GM18507 (cell line): ENCODE results near the gene LILRA2.
"Not testable (repeated sequence)": the region's sequence is repeated elsewhere in the genome, so short reads cannot be mapped to it uniquely, and the experiment has no call there.

Experiments
- DNase-seq: peaks from one replicate; pipeline ENCODE4 v3.0.0; 2011; ENCODE audit warnings: low read depth; ENCODE audit not compliant: insufficient read length; ENCODE audit errors: extremely low spot score
- FAIRE-seq: peaks from 2 replicates; lab custom pipeline; 2011; peaks lifted over from hg19 to GRCh38; lab: Jason Lieb, UNC

LILRA2 gene

GRCh38 chr19:54606891-54607784 lies 33.5 kb downstream of the LILRA2 start:
- DNase-seq = no peak
- FAIRE-seq = peak; percentile 94

DNA sequence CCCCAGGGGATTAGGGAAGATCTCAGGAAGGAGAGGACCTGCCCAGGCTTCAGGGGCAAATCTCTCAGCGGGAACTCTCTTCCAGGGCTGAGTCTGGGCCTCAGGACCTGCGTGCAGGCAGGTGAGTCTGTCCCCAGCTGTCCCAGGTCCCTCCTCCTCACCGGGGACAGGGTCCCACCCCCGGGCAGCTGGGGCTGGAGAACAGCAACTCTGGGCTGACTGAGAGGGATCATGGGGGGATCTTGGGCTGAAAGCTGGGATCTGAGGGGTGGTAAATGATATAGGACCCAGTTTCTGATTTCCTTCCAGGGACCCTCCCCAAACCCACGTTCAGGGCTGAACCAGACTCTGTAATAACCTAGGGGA lies 34.2 kb downstream of the LILRA2 start:
- DNase-seq = no peak
- FAIRE-seq = no peak

GRCh38 chr19:54608205-54608604 lies 34.6 kb downstream of the LILRA2 start:
- FAIRE-seq (no peak), DNase-seq (no peak)

GRCh38 chr19:54608792-54609191 lies 35.2 kb downstream of the LILRA2 start:
- no peak for FAIRE-seq
- DNase-seq = no peak

DNA sequence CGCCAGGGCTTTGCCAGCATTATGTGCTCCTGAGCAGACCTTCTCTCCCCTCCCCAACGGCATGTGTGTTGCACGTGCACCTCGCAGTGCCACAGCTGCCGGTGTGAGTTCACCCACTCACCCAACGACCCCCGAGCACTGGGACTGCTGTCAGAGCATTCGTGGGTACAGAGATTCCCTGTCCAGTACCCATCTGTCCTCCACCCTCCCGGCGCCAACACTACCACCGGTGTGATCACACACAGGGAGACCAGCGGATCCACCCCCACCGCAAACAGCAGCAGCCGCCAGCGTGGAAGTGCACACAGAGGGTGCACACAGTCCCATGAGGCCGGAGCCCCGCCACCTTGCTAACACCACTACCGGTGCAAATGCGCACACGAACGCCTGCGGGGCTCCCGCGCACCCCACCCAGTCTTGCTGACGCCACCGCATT lies 35.8 kb downstream of the LILRA2 start:
- no peak for DNase-seq

DNA sequence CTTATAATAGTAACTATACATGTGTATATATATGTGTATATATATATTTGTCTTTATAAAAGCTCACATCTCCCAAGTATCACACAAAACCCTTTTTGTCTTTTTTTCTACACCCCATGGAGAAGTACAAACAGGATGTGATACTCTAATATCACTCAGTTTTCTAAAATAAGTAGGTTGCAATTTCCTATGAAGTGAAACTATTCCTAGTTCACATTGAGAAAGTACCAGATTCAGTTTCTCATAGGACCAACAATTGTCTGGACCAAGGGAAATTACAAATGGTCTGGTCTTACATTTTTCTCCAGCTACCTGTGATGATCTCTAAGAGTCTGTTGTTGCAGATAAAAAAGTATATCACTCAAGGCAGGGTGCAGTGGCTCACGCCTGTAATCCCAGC lies 38.8 kb downstream of the LILRA2 start:
- FAIRE-seq = peak; percentile 80
- DNase-seq = no peak

More for the DNA sequence above, 35.8 kb downstream of the LILRA2 start:
- FAIRE-seq = no peak

- FAIRE-seq = no peak
- no peak for DNase-seq
These were observed 41.1 kb downstream of the LILRA2 start for GRCh38 chr19:54614726-54615125.

DNA sequence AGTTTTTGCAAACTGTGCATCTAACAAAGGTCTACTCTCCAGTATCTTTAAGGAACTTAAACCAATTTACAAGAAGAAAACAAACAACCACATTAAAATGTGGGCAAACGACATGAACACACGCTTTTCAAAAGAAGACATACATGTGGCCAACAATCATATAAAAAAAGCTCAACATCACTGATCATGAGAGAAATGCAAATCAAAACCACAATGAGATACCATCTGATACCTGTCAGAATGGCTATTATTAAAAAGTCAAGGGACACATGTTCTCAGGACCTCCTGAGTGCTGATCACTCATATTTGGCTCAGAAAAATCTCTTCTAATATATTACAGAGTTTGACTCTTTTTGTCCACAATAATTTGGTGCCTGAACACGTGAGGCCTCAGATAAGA lies 42.5 kb downstream of the LILRA2 start:
- FAIRE-seq = no peak
- no peak for DNase-seq

- FAIRE-seq (peak; percentile 100), DNase-seq (no peak)
These were observed 43.4 kb downstream of the LILRA2 start for GRCh38 chr19:54616821-54617560.

DNA sequence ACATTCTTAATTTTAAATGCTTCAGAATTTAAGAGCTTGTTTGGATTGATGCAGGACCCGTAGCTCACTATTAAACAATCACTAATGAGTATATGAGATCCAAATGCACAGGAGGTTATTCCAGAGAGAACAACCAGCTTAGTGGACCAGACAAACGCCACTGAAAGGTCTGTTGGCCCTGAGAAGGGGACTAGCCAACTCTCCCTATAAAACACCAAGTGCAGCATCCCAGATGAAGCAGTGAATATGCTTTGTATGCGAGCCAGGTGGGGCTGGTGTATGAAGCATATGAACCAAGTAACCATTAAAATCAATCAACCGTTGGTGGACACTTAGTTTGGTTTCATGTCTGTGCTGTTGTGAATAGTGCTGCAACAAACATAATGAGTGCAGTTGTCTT lies 46.9 kb downstream of the LILRA2 start:
- FAIRE-seq (peak; percentile 74), DNase-seq (no peak)

DNA sequence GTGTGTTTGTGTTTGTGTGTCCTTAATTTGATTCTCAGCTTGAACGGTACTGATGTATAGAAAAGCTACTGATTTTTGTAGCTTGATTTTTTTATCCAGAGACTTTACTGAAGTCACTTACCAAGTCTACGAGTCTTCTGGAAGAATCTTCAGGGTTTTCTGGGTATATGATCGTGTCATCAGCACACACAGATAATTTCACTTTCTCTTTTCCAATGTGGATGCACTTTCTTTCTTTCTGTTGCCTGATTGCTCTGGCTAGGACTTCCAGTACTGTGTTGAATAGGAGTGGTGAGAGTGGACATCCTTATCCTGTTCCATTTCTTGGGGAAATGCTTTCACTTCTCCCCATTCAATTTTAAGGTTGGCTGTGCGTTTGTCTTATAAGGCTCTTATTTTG lies 48.8 kb downstream of the LILRA2 start:
- DNase-seq (no peak), FAIRE-seq (peak; percentile 78)

- FAIRE-seq = peak; percentile 89
These were observed 50.6 kb downstream of the LILRA2 start for GRCh38 chr19:54624234-54624633.

GRCh38 chr19:54624934-54625730 lies 51.5 kb downstream of the LILRA2 start:
- FAIRE-seq = peak; percentile 90
- DNase-seq = not testable (repeated sequence)

More at GRCh38 chr19:54624234-54624633, 50.6 kb downstream of the LILRA2 start:
- not testable (repeated sequence) for DNase-seq

- no peak for DNase-seq
- no peak for FAIRE-seq
These were observed 53.2 kb downstream of the LILRA2 start for GRCh38 chr19:54626757-54627156.

DNA sequence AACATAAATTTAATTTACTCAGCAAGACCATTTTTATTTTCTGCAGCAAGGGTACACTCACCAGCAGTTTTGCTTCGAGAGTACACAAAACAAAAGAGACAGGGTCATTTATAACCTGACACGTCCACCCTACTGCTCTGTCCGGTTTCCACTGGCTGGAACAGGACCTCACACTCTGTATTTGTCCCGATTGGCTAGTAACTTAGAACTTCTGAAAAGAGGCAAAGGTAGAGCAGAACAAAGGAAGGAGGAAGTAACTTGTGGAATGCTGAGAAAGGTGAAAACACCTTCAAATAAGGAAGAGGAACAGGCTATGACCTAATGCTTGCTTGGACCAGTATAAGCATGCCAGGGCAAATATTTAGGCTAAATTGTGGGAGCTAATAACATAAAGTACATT lies 54.3 kb downstream of the LILRA2 start:
- DNase-seq, FAIRE-seq: not testable (repeated sequence)

DNA sequence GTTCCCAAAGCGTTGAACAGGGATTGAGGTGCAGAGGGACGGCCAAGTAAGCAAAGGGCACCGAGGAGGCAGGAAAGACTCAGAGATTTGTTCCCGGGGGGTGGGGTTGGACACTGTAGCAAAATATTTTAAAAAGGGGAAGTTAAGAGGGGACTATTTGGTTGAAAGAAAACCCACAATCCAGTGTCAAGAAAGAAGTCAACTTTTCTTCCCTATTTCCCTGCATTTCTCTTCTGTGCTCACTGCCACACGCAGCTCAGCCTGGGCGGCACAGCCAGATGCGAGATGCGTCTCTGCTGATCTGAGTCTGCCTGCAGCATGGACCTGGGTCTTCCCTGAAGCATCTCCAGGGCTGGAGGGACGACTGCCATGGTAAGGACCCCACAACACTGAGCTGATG lies 56.7 kb downstream of the LILRA2 start, which contains the start of gene LILRB1:
Gene LILRB1 (plus strand): TSS at position 223 of the 400 bp plus-strand sequence. CDS start 590 bp downstream, outside the sequence.
- FAIRE-seq = not testable (repeated sequence)

GRCh38 chr19:54630782-54631181 lies 57.2 kb downstream of the LILRA2 start:
- no peak for DNase-seq
- FAIRE-seq = no peak

More for the DNA sequence above, 56.7 kb downstream of the LILRA2 start, which contains the start of gene LILRB1:
- not testable (repeated sequence) for DNase-seq

- FAIRE-seq, DNase-seq: not testable (repeated sequence)
These were observed 58.1 kb downstream of the LILRA2 start for GRCh38 chr19:54631489-54632337.

- FAIRE-seq, DNase-seq: not testable (repeated sequence)
These were observed 58.9 kb downstream of the LILRA2 start for GRCh38 chr19:54632517-54632916.
